AG09309 (cell line): ENCODE data around the gene NLGN1.

ENCODE experiments used
- DNase-seq: peaks from one replicate; pipeline ENCODE4 v3.0.0-alpha.2; 2010; ENCODE audit warnings: low read depth
- H3K4me3 ChIP-seq: 2 replicates; pipeline ENCODE4 v1.5.1; 2011; ENCODE audit warnings: mild to moderate bottlenecking, low read depth, low read length, moderate library complexity; ENCODE audit not compliant: control insufficient read depth
- TF ChIP-seq, protein P1 (sequence below): IDR thresholded peaks from 2 replicates; pipeline ENCODE4 v1.5.1; 2011; ENCODE audit warnings: mild to moderate bottlenecking, low read depth, low read length, inconsistent platforms; ENCODE audit not compliant: insufficient read depth, control insufficient read depth; ENCODE audit errors: missing control alignments

NLGN1 gene

DNA sequence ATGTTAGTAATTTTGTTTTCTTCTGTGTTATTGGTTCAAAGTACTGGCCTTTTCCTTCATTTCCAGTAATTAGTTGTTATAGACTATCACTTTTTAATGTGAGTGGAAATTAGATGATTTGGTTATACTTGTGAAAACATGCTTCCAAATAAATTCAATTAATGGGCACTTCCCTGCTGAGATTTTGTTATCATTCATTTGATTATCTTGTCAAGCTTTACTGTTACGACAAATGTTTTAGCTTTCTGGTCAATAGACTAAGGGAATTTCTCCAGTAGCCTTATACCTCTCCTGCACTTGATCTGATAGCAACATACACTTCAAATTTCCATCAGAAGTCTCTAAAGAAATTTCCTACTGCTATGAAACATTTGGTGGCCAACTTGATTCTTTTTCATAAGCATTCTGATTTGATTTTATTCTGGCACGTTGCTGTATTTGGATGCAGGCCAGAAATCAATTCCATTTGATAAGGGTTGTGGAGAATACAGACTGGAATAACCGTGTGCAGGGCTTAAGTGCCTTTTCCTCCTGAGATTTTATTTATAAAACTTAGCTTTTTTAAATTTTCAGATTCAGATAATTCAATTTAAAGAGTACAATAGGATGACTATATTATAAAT, 887.8 kb downstream of the NLGN1 start:
- no peak for DNase-seq
- H3K4me3 ChIP-seq = no peak overlapping the region
- TF ChIP-seq, protein P1, sequence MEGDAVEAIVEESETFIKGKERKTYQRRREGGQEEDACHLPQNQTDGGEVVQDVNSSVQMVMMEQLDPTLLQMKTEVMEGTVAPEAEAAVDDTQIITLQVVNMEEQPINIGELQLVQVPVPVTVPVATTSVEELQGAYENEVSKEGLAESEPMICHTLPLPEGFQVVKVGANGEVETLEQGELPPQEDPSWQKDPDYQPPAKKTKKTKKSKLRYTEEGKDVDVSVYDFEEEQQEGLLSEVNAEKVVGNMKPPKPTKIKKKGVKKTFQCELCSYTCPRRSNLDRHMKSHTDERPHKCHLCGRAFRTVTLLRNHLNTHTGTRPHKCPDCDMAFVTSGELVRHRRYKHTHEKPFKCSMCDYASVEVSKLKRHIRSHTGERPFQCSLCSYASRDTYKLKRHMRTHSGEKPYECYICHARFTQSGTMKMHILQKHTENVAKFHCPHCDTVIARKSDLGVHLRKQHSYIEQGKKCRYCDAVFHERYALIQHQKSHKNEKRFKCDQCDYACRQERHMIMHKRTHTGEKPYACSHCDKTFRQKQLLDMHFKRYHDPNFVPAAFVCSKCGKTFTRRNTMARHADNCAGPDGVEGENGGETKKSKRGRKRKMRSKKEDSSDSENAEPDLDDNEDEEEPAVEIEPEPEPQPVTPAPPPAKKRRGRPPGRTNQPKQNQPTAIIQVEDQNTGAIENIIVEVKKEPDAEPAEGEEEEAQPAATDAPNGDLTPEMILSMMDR = no peak

- DNase-seq = no peak
- no peak overlapping the region for H3K4me3 ChIP-seq
- TF ChIP-seq, protein P1 = no peak
Measured at GRCh38 chr3:174287705-174288104, 890.2 kb downstream of the NLGN1 start.

- peak; percentile 20 for DNase-seq
- TF ChIP-seq, protein P1 = no peak
- H3K4me3 ChIP-seq = no peak overlapping the region
Measured at GRCh38 chr3:174294616-174295015, 897.1 kb downstream of the NLGN1 start.

GRCh38 chr3:174295306-174296092, 898.0 kb downstream of the NLGN1 start:
- H3K4me3 ChIP-seq = no peak overlapping the region
- DNase-seq = peak; percentile 42
- TF ChIP-seq, protein P1 = no peak

GRCh38 chr3:174302746-174303315, 905.3 kb downstream of the NLGN1 start:
- H3K4me3 ChIP-seq = no peak overlapping the region
- TF ChIP-seq, protein P1 = no peak
- no peak for DNase-seq

DNA sequence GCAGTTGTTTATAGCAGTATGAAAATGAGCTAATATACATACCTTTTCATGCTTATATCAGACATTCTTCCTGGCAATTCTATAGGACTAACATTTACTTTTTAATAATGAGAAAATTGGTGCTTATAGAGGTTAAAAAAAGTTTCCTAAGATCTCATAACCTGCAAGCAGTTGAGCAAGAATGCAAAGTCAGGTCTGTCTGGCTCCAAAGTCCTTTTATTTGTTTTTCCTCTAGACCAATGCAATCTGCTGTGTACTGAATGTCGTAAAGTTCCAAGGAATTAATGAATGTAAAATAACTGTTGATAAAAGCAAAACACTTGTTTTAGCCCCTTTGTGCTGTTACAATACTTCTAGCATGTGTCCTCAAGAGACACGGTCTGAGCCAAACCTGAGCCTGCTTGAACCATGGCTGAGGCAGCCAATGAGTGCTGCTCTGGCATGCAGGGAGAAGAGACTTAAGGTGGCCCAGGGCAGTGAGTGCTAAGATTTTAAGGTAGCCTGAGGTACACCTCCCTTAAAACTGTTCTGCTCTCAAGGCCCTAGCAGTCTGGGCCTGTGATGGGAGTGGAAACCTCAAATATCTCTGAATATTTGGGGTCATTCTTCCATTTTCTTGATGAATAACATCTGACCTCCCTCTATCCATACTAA, 906.5 kb downstream of the NLGN1 start:
- TF ChIP-seq, protein P1 = no peak
- H3K4me3 ChIP-seq = no peak overlapping the region
- no peak for DNase-seq
